Spleen (tissue), 7 donors: ENCODE measurements around the gene KIF1A.

Experiments used
- CTCF ChIP-seq, 11 experiments: fragments of 200-600 bp in 7 of 11; fragments of 450-650 bp in 4 of 11; sonication (generic) in 4 of 11; IDR thresholded peaks in 8 of 11; conservative IDR thresholded peaks in 3 of 11; 1 replicate in 7 of 11; 2 replicates in 4 of 11; pipeline versions ENCODE4 v1.4.0 to v1.8.0; 2016 to 2021; ENCODE audit warnings: antibody characterized with exemption in 11 of 11, inconsistent platforms in 4 of 11, mild to moderate bottlenecking in 1 of 11
- POLR2A ChIP-seq, 3 donors: fragments of 450-650 bp; IDR thresholded peaks; one replicate each; pipeline ENCODE4 v1.5.1; 2017; ENCODE audit warnings: antibody characterized with exemption in 3 of 3, mild to moderate bottlenecking in 1 of 3
- POLR2AphosphoS5 ChIP-seq, 3 donors: sonication (generic); formaldehyde crosslinking; IDR thresholded peaks; one replicate each; pipeline ENCODE4 v1.5.1; 2017; ENCODE audit warnings: antibody characterized with exemption in 3 of 3
- donor health status: DM: no; HTN: no; CAD: no; lungs with moderate emphysema.
- donor health status: DM: no; HTN: no; CAD: no.
- donor health status: DM: no; HTN: no; CAD: no.

GRCh38 chr2:240795916-240796510 lies 24.0 kb downstream of the KIF1A start:
- TF ChIP-seq CTCF (IDR thresholded peaks at IDR 0.05 in 8 of 11, conservative IDR thresholded peaks at IDR 0.05 in 3 of 11) (no peak), POLR2A (IDR thresholded peaks at IDR 0.05) (no peak), POLR2AphosphoS5 (IDR thresholded peaks at IDR 0.05) (no peak)
